ENCODE results near the gene STAB2. TPM values are rescaled to one million over a fixed set of nuclear protein-coding genes. Genes with fewer than 3 reads are reported as not detected.
A peak's percentile ranks its signal among the peaks of the same experiment; 100 is the strongest.

Gene STAB2
- total RNA-seq, 3 donors from 2014 or later, result 0.85 to 1.5 (median 0.98) TPM

- no peaks in the 10 kb centered on the region for H3K36me3 ChIP-seq (ENCODE audit: low read depth)
- H3K9me3 ChIP-seq, result no peaks in the 10 kb centered on the region
- no peak for DNase-seq
- TF ChIP-seq CTCF (IDR thresholded peaks at IDR 0.05), result no peak
- no peak overlapping the region for H3K4me3 ChIP-seq
- no peak for ATAC-seq
- intact Hi-C loops (cut with DNase I, micrococcal nuclease), result no loop called here
- H3K4me1 ChIP-seq (ENCODE audit: low read depth), result peaks cover 28% of the 10 kb centered on the region
Observed at GRCh38 chr12:103679421-103680170, 92.5 kb downstream of the STAB2 start.

GRCh38 chr12:103680591-103681141, 93.6 kb downstream of the STAB2 start:
- ATAC-seq (peak; percentile 69), DNase-seq (peak in 2 of 3 donors; percentile 49 to 54)
- no peak overlapping the region for H3K4me3 ChIP-seq
- H3K36me3 ChIP-seq (ENCODE audit: low read depth), result no peaks in the 10 kb centered on the region
- intact Hi-C loops (cut with DNase I, micrococcal nuclease), result no loop called here
- no peaks in the 10 kb centered on the region for H3K9me3 ChIP-seq
- no peak for TF ChIP-seq CTCF (IDR thresholded peaks at IDR 0.05)
- H3K4me1 ChIP-seq (ENCODE audit: low read depth), result peaks cover 24% of the 10 kb centered on the region

GRCh38 chr12:103686026-103686425, 99.0 kb downstream of the STAB2 start:
- H3K4me3 ChIP-seq, result no peak overlapping the region
- intact Hi-C loops (cut with DNase I, micrococcal nuclease), result no loop called here
- H3K9me3 ChIP-seq, result no peaks in the 10 kb centered on the region
- ATAC-seq, result no peak
- no peak for TF ChIP-seq CTCF (IDR thresholded peaks at IDR 0.05)
- DNase-seq, result no peak
- peaks cover under 1% of the 10 kb centered on the region for H3K4me1 ChIP-seq (ENCODE audit: low read depth)
- H3K36me3 ChIP-seq (ENCODE audit: low read depth), result no peaks in the 10 kb centered on the region

- intact Hi-C loops (cut with DNase I, micrococcal nuclease), result no loop called here
- Histone ChIP-seq H3K4me1 (ENCODE audit: low read depth) (no peaks in the 10 kb centered on the region), H3K4me3 (no peak overlapping the region), H3K36me3 (ENCODE audit: low read depth) (no peaks in the 10 kb centered on the region), H3K9me3 (no peaks in the 10 kb centered on the region)
- no peak for TF ChIP-seq CTCF (IDR thresholded peaks at IDR 0.05)
- DNase-seq (no peak), ATAC-seq (no peak)
Observed at GRCh38 chr12:103687253-103687652, 100.2 kb downstream of the STAB2 start.

GRCh38 chr12:103688376-103689063, 101.4 kb downstream of the STAB2 start:
- no peak for DNase-seq
- intact Hi-C loops (cut with DNase I, micrococcal nuclease), result no loop called here

More at GRCh38 chr12:103688376-103689063, 101.4 kb downstream of the STAB2 start:
- TF ChIP-seq CTCF (IDR thresholded peaks at IDR 0.05), result no peak
- Histone ChIP-seq H3K4me3 (no peak overlapping the region), H3K36me3 (ENCODE audit: low read depth) (no peaks in the 10 kb centered on the region), H3K9me3 (no peaks in the 10 kb centered on the region), H3K4me1 (ENCODE audit: low read depth) (no peaks in the 10 kb centered on the region)
- ATAC-seq, result no peak

Data from mucosa of descending colon (tissue), 3 donors.